GM19193 (cell line): ENCODE measurements around the gene ECEL1.

Source experiments
- POLR2A ChIP-seq: IDR thresholded peaks from 4 replicates; pipeline ENCODE4 v1.6.1; 2011; ENCODE audit not compliant: insufficient read depth, insufficient read length; ENCODE audit errors: extremely low read depth

ECEL1 gene

DNA sequence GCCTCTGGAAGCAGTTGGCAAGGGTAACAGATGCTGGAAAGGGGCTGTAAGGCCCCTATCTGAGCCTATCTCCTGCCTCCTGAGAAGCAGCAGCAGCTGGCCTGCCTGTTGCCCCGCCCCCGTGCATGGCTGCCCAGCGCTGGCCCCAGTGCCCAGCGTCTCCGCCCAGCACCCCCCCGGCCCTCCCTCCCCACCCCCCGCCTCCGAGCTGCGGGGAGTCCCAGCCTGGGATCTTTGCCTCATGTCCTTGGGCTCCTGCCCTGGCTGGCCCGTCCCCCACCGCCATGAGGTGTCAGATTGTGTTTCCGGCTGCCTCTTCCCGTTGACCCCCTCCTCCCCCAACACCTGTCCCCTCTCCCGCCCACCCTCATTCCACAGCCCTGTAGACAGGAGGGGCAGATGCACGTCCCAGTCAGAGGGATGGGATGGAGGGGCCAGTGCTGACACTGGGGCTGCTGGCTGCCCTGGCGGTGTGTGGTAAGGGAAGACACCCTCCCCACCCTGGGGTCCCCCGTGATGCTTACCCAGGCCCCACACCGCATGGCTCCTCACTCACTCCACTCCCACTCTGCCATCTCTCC lies 38.2 kb upstream of the ECEL1 start, which contains the start of gene CHRND:
CHRND (plus strand) TSS at position 370 of the 581 bp plus-strand sequence; CDS start at position 426, 56 bp downstream.
- TF ChIP-seq POLR2A = no peak

DNA sequence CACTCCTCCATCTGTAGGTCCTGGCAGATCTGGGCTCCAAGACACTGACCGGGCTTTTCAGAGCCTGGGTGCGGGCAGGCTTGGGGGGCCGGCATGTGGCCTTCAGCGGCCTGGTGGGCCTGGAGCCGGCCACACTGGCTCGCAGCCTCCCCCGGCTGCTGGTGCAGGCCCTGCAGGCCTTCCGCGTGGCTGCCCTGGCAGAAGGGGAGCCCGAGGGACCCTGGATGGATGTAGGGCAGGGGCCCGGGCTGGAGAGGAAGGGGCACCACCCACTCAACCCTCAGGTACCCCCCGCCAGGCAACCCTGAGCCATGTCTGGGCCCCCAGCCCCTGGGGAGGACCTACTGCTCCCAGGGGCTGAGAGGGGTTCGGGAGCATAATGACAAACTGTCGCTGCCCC lies 37.6 kb upstream of the ECEL1 start:
- TF ChIP-seq POLR2A = no peak

DNA sequence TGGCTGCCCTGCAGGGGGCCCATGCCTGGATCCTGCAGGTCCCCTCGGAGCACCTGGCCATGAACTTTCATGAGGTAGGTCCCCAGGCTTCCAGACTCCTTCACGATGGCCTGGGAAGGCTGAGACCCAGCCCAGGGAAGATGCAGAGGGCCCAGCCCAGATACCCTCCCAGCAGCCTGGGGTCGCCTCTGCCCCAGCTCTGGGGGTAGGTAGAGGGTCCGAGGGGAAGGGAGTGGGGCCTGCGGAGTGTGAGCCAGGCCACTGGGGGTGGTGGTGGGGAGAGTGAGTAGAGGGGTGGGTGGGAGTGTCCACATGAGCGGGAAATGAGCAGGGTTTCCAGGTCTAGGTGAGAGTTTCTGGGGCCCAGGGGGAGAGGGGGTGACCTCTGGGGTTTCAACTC lies 37.1 kb upstream of the ECEL1 start:
- no peak for TF ChIP-seq POLR2A

DNA sequence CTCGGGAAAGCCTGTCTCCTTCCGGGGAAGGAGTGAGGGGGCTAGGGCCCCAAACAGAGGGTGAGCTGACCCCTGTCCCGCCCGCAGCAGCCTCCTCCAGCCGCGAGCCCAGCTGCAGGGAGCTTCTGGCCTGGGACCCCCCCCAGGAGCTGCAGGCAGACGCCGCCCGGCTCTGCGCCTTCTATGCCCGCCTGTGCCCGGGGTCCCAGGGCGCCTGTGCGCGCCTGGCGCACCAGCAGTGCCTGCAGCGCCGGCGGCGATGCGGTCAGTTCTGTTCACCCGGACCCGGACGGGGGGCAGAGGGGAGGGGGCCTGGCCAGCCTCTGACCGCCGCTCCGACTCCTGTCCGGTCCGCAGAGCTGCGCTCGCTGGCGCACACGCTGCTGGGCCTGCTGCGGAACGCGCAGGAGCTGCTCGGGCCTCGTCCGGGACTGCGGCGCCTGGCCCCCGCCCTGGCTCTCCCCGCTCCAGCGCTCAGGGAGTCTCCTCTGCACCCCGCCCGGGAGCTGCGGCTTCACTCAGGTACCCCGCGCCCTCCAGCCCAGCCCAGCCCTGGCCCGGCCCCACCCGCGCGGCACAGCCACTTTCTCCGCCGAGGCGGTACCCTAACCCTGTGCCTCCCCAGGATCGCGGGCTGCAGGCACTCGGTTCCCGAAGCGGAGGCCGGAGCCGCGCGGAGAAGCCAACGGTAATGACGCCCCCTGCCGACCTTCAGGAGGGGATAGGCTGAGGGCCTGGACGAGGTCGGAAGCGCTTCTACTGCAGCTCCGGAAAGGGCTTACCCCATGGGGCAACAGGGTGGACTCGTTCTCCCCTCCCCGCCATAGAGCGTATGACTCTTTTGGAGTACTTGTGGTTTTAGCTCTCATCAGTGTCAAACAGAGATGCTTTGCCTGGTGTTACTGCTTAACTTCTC lies 36.3 kb upstream of the ECEL1 start:
- TF ChIP-seq POLR2A = no peak

DNA sequence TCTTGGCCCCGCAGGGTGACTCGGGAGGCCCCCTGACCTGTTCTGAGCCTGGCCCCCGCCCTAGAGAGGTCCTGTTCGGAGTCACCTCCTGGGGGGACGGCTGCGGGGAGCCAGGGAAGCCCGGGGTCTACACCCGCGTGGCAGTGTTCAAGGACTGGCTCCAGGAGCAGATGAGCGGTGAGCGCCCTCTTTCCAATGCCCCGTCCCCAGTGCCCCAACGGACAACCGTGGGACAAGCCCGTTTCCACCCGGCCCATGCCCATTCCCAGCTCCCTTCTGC lies 35.7 kb upstream of the ECEL1 start:
- TF ChIP-seq POLR2A = no peak

DNA sequence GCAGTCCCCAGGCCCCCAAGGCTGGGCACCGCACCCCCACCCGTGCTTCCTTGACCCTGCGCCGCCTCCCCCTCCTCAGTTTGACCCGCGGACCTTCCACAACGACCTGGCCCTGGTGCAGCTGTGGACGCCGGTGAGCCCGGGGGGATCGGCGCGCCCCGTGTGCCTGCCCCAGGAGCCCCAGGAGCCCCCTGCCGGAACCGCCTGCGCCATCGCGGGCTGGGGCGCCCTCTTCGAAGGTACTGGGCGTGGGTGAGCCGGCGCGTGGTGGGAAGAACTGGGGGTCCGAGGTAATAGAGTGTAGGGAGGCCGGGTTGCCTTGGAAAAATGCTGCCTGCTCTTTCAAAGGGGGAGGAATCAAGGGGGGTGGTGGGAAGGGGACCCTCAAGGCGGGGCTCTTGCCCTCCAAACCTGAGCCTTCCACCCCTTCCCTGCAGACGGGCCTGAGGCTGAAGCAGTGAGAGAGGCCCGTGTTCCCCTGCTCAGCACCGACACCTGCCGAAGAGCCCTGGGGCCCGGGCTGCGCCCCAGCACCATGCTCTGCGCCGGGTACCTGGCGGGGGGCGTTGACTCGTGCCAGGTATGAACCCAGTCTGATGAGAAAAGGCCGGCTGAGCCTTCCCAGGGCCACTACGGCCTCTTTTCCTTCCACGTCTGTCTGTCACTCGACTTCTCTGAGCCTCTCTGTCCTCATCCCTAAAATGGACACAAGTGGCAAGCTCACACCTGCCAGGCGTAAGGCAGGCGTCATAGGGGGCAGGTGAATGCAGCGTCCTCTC lies 35.2 kb upstream of the ECEL1 start:
- no peak for TF ChIP-seq POLR2A

DNA sequence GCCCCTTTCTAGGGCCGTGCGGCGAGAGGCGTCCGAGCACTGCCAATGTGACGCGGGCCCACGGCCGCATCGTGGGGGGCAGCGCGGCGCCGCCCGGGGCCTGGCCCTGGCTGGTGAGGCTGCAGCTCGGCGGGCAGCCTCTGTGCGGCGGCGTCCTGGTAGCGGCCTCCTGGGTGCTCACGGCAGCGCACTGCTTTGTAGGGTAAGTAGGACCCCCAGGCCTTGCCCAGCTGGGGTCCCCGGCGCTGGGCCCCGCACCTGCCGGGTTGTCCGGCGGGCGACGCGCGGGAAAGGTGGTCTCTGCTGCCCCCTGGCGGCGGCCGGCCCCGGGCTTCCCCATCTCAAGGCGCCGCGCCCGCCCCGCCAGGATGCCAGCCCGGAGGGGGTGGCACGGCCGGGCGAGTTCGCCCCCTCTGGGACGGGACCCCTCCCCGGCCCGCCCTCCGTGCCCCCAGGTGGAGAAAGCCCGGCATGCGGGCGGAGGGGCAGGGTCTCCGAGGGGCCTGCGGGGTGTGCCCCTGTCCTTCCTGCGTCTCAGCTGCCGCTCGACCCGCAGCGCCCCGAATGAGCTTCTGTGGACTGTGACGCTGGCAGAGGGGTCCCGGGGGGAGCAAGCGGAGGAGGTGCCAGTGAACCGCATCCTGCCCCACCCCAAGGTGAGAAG lies 34.5 kb upstream of the ECEL1 start:
- no peak for TF ChIP-seq POLR2A

DNA sequence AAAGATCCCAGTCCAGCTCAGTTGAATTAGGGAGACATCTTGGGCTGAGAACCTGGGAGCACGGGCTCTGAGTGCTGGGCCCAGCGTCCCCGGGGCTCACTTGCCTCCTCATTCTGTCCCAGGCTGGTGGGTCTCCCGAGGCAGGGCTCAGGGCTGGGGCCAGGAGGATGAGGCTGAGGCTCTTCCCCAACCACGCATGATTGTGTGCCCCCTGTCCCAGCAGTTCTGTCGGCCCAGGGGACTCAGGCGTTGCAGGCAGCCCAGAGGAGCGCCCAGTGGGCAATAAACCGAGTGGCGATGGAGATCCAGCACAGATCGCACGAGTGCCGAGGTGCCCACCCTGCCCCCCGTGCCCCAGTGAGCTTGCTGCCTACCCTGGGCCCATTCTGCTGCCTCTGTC lies 33.5 kb upstream of the ECEL1 start:
- TF ChIP-seq POLR2A = no peak

DNA sequence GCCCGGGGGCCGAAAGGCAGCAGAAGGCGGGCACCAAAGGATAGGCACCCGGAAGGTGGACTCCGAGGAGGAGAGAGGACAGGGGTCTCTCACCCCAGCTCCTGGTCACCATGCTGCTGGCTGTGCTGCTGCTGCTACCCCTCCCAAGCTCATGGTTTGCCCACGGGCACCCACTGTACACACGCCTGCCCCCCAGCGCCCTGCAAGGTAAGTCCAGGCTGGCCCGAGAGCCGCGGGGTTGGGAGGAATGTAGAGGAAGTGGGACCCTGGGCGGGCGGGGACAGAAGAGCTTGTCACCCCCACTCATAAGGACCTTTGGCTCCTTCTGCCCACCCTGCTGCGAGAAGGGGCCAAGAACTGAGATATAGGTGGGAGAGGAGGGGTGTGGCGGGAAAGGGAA lies 32.9 kb upstream of the ECEL1 start:
- no peak for TF ChIP-seq POLR2A

DNA sequence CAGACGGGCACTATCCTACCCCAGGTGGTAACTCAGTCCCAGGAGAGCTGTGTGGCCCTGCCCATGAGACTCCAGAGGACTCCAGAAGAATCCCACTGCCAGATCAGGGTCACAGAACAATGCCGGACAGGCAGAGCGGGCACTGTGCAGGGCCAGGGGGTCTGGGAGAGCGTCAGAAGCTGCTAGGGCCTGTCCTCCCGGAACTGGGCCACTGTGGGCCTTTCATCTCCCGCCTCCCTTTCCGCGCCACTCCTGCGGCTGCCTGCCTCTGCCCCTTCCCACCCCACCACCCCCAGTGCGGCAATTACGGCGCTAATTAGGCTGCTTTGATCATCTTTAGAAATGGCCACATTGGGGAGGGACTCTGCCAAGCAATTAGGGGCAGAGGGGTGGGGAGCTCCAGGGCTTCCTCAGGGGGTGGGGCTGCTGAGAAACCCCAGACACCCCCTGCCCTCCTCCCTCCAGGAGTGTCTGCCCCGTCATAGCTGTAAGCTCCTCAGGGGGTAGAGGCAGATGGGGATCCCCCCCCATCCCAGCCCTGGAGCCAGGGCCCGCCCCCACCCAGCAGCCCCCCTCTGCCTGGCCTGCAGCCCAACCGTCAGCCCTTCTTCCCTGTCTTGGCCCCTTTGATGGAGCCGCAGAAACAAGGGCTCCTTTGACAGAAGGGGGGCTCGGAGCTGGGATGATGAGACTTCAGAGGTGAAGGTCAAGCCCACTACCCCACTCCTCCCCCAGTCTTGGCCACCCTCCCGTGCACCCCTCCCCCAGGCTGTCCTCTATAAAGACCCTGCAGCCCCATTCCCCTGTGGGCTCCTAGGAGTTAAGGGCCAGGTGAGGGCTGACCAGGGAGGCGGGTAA lies 32.2 kb upstream of the ECEL1 start, which contains the start of gene PRSS56:
PRSS56 (plus strand) TSS at position 808 of the 858 bp plus-strand sequence. CDS start 211 bp downstream, outside the sequence.
- TF ChIP-seq POLR2A = no peak

DNA sequence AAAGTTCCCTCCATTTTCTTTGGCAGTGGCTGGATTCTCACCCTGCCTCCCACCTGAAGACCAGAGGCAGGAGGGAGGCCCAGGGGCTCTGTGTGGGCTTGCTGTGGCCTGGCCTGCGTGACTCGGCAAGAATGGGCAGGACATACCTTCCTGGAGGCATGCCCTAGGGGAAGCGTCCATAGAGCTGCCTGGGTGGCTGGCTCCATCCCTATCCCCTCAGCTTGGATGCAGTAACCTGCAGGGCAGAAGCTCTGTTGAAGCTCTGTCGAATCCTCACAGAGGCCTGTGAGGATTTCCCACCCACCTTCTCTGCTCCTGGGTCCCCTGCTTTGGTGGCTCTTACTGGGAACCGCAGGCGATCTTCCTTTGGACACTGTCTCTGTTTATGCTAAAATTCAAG lies 31.2 kb upstream of the ECEL1 start:
- no peak for TF ChIP-seq POLR2A

DNA sequence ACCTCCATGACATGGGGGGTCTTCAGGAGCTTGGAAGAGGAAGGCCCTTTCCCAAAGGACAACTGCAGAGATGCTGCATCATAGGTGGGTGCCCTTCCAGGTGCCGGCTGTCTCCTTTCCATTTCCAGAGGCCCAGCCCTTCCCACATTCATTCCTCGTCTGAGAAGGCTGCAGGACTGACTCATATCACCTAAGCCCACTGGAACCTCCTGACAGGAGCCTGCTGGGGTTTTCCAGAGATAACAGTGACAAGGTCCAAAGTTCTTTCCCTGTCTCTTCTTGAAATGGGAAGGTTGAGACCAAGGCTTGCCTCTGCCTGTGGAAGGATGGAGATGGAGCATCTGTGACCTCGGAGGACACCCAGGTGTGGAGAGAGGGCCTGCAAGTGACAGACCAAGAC lies 28.9 kb upstream of the ECEL1 start:
- no peak for TF ChIP-seq POLR2A

DNA sequence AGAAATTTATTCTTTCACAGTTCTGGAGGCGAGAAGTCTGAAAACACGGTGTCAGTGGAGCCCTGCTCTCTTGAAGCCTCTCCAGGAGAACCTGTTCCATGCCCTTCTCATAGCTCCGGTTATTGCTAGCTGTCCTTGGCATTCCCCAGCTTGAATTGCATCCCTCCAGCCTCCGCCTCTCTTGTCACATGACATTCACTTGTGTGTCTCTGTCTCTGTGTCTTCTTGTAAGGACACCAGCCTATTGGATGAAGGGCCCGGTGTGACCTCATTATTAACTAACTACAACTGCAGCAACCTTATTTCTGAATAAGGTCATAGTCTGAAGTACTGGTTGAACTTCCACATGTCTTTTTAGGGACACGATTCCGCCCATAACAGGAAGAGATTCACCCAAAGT lies 28.0 kb upstream of the ECEL1 start:
- TF ChIP-seq POLR2A = no peak

DNA sequence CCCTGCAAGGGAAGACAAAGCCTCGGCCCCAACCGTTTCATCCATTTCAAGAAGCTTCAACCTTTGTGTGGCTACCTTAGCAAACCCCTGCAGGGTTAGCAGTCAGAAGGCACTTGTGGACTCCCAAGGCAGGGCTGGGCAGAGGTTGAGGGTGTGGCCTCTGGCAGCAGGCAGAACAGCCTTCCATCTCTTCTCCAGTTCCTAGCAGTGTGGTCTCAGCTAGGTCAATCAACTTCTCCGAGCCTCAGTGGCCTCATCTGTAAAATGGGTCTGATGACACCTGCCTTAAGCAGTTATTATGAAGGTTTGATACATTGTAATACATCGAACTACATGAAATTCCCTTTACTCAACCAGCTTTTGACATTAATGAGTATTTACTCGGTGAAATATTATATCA lies 25.7 kb upstream of the ECEL1 start:
- no peak for TF ChIP-seq POLR2A
